Measurements from ENCODE around the gene CHAC1.

CHAC1 gene, protein sequence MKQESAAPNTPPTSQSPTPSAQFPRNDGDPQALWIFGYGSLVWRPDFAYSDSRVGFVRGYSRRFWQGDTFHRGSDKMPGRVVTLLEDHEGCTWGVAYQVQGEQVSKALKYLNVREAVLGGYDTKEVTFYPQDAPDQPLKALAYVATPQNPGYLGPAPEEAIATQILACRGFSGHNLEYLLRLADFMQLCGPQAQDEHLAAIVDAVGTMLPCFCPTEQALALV

DNA sequence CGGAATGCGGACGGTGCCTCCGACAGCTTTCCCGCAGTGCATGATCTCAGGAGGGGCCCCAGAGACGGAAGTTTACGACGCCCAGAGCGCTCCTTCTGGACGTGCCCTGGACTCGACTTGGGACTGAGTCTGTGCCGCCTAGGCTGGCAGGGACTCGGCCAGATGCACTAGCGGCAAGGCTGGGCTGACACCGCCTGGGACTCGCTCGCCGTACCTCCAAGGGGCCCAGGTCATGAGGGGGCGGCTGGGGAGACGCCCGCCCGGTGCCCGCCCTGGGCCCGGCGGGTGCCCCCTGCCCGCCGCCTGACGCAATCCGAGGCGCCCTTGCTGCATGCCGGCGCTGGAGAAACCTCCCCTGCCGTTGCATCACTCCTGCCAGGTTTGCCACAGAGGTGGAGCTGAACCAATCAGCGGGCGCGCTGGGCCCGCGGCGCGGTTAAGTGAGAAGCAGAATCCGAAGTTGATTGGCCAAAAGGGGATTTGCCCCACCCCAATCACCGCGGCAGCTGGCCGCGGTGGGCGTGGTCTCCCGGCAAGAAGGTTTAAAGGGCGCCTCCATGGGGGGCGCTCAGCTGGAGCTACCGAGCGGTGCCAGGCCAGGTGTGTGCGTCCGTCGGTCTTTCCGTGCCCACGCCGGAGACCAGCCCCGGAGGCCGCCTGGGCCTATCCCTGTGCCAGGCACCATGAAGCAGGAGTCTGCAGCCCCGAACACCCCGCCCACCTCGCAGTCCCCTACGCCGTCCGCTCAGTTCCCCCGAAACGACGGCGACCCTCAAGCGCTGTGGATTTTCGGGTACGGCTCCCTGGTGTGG, at the start of gene CHAC1:
CHAC1 (plus strand) TSS at position 571 of the 812 bp plus-strand sequence; CDS start at position 684, 113 bp downstream.
- DNase-seq: peak; percentile 88

DNA sequence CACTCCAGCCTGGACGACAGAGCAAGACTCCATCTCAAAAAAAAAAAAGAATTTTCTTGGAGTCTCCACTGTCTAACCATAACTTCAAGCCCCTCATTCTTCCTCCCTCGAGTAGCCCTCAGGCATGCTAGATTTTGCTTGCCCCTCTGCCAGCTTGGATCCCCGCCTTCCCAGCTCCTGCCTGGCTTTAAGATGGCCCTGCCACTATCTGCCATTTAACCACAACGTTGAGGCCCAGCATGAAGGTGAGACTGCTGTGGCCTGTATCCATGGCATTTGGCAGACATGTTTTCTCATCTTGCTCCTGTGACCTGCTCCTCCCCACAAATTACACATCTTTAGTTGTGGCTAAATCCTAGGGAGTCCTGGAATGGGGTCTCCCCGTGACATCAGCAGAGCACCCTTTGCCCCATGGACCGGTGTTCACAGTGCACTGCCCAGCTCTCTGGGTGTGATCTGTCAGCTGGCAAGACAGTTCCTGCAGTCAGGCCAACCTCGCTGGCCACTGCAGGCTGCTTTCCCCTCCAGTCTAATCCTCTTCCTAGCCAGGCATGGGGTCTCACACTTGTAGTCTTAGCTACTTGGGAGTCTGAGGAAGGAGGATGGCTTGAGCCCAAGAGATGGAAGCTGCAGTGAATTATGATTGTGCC, 48.6 kb upstream of the CHAC1 start:
- peak; percentile 41 for DNase-seq

DNA sequence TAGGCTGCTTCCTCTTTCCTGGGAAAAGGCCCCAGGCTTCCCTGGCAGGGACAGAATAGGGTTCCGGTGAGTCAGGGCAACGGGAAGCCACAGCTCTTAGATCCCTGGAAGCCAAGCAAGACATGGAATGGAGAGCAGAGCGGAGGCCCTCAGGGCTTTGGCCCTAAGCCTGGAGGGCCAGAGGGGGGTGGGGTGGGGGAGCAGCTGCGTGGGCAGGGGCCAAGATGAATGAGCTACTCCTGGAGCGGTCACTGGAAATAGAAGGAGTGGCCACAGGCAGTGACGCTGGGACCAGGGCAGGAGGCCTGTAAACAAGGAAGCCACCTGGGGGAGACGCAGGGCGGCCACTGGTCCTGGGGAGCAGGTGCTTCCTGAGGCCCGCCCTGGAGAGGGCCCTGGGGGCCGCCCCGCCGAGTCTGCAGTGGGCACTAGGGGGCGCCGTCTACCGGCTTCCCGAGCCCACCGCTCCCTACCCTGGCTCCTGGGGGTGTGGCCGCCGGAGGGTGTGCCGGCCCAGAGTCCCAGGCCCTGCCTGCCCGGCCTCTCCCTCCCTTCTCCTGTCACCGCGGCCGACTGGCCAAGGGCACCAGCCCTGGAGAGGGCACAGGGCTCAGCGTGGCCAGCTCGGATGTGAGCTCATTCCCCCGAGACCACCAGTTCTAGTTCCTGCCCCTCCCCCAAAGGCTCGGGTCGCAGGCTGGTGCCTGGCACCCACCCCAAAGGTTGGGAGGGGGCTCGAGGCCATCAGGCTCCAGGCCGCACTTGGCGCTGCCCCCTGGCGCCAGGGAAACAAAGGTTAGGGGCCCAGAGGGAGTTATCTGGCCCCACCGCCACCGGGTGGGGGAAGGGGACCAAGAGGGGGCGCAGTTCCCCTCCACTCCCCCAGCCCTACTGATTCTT, 46.9 kb upstream of the CHAC1 start:
- peak; percentile 91 for DNase-seq

DNA sequence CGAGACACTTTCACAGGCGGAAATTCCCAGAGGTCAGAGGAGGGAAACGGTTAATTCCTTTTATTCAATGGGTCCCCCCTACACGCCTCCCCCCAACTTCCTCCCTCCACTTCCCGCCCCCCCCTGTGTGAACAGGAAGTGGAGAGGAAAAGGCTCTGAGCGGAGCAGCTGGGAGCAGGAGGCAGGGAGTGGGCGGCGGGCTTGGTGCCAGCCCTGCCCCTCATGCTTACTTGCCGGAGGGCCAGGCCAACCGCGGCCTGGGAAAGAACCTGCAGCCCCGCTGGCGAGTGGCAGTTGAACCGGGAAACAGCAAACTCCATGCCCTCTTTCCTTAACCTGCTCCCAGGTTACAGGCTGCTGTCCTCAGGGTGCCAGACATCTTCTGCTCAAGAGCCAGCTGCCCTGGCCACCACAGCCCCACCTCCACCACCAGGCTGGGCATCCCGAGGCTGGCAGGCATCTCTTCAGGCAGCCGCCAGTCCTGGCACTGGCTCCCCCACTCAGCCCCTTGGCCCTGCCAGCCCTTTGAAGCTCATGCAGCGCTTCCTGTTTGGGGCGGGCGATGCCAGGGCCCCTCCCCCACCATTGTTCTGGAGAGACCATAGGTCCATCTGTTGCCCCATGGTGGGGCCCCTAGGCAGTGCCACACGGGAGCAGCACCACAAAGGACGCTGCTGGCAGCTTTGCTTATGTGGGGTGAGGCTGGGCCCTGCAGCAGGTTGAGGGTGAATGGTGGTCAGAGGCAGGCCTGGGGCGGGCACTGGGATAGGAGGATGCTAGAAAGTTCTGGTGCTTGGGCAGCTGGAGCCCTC, 46.1 kb upstream of the CHAC1 start:
- peak; percentile 77 for DNase-seq

DNA sequence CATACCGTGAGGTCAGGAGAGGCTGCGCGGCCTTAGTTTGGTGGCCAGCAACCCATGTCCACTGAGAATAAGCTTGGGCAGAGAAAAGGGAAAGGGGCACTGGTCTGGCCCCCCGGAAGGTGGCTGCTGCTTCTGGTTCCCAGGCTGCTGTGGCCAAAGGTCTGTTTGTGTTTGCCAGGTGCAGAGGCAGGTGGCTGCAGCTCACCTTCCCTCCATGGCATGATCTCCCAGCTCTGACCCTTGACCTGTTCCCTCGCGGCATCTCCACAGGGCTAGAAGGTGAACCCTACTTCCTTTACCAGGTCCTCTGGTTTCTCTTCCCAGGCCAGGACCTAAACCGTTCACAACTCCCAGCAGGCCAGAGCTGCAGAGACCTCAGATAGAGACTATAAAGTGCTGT, 45.2 kb upstream of the CHAC1 start:
- no peak for DNase-seq

DNA sequence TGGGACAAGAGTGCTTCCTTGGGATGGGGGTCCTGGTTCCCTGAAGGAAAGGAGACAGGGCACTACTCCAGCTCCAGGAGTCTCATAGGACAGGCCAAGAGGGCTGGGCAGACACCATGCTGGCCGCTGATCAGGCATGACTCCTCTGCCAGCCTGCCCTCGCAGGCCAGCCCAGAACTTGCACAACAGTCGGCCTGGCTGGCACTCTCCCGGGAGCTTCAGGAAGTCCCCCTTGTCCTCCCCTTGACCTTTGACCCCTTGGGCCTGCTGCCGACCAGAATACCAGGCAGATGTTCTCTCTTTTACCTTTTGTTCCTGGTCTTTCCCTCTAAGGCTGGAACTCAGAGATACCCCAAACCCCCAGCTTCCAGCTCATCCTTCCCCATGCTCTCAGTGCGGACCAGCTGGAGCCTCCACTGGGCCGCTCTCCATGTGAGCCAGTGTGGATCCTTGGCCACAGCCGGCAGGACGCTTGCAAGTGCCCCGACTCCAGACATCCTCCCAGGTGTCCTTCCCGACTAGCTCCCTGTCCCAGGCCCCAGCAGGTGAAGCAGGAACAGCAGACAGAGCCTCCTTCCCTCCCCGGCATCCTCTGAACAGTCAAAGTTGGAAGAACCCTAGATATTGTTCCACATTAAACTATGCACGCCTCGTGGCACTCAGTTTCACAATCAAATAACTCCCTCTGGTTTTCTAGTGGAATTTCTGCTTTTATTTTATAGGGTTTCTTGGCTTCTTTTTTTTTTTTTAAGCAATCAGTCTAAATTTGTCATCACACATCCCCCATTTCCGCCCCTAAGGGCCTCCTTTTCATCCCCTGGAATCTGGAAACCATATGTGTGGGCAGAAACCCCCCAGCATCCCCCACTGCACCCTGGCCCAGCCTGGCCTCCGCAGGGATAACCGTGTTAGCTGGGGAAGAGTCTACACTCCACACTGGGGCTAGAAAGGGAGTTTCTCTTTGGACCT, 43.3 kb upstream of the CHAC1 start:
- DNase-seq: no peak

DNA sequence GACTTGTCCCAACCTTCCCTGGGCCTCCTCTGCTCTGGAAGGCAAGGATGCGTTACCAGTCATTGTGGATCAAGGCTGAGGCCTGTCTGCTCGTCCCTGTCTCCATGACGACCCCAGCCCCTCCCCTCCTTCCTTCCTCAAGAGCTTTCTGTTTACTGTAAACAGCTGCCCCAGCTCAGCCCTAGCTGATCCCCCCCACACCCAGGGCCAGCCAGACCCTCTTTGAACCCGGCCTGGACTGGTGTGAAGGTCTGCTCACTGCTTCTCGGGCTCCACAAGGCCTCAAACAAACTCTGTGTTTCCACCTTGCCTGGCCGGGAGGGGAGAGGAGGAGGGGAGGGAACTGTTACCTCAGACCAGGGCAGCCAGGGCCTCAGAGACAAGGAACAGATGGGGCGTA, 42.1 kb upstream of the CHAC1 start:
- no peak for DNase-seq

DNA sequence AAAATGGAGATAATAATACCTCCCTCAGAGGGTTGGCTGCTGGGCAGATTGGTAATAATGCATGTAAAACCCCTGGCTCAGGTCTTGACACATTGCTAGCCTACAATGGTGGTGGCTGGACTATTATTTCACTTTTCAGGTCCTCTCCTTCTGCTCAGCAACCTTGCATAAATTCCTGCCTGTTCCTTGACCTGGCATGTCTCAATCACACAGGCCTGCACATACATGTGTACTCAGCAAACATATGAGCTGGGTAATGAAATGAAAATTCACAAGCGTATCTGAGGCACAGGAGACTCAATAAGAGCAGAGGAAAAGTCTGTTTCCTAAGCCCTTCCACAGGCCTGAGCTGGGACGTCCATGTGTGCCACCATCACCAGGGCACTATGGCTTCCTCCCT, 41.6 kb upstream of the CHAC1 start:
- DNase-seq: no peak

DNA sequence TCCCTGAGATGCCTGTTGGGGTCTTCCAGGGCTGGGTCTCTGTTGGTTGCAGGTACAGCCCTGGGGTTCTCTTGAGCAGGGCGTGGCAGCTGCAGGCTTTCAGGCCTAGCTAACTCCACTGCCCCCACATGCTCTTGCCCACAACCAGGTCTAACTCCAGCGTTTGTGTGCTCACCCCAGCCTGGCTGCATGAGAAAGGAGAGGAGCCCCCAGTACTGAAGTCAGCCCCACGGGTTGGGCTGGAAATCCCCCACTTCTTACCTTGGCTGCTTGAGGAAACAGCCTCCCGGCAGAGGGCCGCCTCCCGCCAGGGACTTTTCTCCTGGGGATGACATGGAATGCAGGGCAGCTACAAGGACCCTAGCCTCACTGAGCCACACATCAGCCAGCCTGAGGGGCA, 40.8 kb upstream of the CHAC1 start:
- DNase-seq: no peak

DNA sequence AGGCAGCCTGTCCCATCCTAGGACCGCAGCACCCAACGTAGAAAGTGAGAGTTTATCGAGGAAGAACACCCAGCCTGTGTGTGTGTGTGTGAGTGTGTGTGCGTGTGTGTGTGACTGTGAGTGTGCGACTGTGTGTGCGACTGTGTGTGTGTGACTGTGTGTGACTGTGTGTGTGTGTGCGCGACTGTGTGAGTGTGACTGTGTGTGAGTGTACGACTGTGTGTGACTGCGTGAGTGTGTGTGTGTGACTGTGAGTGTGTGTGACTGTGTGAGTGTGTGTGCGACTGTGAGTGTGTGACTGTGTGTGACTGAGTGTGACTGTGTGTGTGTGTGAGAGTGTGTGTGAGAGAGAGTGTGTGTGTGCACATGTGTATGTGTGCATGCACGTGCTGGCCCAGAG, 39.3 kb upstream of the CHAC1 start:
- no peak for DNase-seq

DNA sequence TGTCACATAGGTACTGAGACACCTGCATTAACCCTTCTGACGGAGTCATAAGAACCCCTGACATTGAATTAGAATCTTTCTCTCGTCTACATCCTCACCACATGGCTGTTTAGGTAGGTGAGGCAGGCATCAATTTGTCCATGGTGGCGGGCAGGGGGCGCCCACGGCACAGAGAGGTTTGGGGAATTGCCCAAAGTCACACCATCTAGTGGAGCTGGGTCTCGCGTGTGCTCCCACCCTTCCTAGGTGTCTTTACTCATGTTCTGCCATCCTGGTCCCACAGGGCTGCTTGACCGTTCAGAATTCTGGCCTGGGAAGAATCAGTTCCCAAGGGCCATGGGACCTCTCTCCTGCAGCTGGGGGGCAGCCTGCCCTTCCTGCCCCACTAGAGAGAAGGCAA, 38.8 kb upstream of the CHAC1 start:
- DNase-seq: no peak

DNA sequence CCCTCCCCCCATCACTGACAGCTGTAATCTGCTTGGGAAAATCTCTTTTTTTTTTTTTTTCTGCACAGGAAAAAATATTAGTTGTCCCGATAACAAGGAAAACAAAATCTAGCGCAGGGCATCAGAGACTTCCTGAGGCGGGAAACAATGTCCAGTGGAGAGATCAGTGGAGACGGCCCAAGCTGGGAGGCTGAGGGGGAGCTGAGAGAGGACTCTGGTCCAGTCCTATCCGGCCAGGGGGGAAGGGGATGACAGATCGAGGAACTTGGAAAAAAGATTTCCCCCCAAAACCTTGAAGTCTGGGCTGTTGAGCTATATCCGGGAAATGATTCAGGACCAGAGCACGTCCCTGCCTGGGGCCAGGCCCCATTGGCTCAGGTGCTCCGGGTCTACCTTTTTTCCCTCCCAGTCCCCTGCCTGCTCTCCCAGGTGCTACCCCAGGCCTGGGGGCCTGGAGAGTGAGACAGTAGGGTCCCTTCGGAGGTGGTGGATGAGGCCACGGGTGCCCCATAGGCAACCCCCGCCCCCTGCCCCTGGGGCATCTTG, 38.1 kb upstream of the CHAC1 start:
- DNase-seq: no peak

DNA sequence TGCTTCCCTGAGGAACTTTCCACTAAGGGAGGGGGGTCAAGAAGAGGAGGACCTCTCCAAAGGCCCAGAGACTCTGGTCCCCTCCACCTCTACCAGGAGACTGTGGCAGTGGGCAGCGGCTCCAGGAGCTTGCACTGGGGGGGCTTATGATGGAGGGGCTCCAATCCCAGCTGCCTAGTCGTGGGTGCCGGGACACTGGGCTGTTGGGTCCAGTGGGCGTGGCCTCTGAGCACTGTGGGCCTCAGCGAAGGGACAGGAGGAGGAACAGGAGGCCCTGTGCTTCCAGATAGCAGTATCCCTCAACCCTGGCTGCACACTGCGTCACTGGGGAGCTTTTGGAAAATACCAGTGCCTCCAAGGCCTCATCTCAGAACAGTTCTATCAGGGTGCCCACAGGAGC, 37.6 kb upstream of the CHAC1 start:
- no peak for DNase-seq

DNA sequence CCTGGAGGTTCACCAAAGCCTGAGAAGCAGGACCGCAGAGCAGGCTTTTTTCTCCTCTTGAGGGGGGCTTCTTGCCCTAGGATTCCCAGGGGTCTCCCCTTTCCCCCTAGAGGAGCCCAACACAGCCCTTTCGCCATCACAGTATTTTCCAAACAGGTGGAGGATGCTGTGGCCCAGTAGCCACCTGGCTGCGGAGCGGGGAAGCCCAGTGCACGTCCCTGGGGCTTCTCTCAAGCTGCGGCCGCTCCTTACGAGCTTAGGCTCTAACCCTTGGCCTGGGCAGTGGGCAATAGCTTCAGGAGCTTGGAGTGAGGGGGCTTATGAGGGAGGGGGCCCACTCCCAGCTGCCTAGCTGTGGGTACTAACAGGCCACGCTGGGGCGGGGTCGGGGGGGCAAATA, 35.7 kb upstream of the CHAC1 start:
- no peak for DNase-seq

DNA sequence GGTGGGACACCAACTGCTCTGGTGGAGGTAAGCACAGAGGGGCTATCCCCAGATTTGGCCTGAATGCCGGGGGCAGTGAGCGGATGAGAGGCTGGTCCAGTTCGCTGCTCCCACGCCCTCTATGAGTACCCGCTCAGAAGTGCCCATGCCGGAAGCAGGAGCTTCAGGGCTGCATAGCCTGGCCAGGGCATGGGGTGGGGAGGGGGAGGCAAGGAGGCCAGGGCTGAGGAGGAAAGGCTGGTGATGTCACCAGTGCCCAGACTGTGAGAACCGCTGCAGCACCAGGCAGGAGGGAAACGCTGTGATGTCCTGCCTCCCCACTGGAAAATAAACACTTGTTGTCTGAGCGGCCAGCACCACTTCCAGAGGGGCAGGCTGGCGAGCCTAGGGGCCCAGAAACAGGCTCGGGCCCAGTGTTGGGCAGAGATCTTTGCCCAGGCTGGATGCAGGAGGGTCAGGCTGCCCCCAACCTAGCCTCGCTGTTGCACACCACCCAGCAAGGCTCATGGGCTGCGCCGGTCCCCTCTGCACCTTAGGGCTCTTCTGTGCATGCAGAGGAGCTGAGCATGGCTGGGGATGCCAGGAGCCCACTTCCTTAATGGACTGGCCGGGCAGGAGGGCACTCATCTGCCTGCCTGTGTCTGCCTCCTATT, 35.0 kb upstream of the CHAC1 start:
- DNase-seq: no peak

DNA sequence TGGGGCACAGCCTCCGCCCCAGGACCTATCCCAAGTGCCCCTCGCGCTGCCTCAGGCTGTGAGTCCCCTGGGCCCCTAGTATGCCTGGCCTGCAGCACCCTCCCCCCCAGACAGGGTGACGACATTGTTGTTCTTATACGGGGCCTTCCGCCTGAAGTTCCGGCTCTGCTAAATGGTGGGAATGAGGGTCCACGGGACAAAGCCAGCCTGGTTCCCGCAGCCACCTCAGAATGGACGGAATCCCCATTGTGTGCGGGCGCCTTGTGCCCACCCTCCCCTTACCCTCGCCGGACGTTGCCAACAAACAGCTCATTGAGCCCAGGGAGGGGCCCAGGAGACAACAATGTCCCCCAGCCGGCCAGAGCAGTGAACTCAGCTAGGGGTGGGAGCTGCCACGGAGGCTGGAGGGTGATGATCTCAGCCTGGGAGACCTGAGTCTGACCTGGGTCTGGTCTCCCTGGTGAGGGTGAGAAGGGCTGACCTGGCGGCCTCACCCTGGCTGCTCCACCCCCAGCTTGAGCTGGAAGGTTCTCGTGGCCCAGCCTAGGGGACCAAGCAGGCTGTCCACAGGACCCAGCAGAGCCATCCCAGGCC, 34.4 kb upstream of the CHAC1 start:
- no peak for DNase-seq

DNA sequence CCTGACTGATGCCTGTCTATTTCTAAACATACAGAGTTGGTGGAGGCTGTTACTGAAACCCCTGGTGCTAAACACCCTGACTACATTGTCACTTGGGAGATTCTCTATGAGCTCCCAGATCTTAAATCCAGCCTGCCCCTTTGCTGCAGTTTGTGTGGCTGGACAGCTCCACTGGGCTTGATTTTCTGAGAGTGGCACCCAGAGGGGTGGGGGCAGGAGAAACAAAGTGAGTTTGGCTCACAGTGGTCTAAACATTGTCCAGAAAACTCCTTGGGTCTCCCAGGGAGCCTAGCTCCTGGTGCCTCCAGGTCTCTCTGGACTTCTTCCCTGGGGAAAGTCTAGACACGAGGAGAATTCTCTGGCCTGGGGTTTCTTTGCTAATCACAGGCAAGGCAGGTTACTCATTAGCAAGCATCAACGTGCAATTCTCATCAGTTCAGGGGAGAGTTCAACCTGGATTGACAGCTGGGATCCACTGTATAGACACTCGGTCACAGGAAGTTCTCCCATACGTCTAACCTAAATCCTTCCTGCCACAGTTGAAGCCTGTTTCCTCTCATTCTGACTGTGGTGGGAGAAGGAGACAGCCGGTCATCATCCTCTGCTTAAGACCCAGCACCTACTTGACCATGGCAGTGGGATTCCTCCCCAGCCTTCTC, 31.2 kb upstream of the CHAC1 start:
- DNase-seq: no peak

DNA sequence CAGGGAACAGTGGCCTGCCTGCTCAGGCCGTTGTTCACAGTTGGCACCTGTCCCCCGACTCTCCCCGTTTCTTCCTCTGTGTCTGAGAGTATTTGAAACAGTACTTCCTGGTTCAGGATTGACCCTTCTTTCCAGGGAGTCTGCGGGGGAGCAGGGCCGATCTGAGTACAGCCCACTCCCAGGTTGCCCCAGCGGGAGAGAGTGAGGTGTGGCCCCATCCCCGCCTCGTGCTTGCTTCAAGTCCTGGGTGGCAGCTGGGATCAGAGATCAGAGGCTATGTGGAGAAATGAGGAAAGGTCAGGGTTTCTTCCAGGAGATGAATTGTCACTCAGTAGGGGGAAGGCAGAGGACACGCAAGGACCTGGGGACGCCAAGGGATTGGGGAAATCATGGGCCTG, 30.7 kb upstream of the CHAC1 start:
- DNase-seq: no peak

DNA sequence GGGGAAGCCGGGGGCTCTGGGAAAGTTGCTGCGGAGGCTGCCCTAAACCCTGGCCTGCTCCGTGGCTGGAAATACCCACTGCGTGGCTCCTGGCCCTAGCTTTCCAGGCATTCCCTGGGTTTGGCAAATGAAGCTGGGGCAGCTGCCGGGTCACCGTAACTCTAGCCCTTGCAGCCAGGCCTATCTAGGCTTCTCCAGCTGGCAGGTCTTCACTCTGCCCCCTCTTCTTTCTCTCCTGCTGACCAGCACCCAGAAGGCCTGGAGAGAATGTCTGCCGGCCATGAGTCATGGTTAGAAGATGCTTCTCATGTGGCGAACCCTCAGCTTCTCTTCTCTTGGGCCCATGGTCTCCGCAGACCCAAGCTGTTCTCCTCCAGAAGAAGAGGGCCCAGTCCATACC, 29.7 kb upstream of the CHAC1 start:
- DNase-seq: no peak

Measured in right forelimb (tissue), 1 donor.